ENCODE data around the gene KATNBL1.

Gene KATNBL1

DNA sequence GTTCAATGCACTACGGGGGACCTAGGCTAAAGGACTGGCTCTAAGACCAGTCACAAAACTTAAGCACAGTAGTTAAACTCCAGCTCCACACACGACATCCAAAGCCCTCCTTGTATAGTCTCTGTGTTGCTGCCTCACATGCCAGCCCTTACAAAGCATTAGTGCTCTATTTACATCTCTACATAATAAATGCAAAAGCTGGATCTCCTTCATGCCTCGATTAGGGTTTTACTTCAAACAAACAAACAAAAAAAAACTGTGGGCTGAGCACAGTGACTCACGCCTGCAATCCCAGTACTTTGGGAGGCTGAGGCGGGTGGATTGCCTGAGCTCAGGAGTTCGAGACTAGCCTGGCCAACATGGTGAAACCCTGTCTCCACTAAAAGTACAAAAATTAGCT is 98.4 kb downstream of the KATNBL1 start:
- TF ChIP-seq, protein P1, sequence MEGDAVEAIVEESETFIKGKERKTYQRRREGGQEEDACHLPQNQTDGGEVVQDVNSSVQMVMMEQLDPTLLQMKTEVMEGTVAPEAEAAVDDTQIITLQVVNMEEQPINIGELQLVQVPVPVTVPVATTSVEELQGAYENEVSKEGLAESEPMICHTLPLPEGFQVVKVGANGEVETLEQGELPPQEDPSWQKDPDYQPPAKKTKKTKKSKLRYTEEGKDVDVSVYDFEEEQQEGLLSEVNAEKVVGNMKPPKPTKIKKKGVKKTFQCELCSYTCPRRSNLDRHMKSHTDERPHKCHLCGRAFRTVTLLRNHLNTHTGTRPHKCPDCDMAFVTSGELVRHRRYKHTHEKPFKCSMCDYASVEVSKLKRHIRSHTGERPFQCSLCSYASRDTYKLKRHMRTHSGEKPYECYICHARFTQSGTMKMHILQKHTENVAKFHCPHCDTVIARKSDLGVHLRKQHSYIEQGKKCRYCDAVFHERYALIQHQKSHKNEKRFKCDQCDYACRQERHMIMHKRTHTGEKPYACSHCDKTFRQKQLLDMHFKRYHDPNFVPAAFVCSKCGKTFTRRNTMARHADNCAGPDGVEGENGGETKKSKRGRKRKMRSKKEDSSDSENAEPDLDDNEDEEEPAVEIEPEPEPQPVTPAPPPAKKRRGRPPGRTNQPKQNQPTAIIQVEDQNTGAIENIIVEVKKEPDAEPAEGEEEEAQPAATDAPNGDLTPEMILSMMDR (IDR thresholded peaks at IDR 0.05; ENCODE audit: insufficient read depth, low read length, poor library complexity, severe bottlenecking), result no peak
- no peak for DNase-seq (ENCODE audit: extremely low read depth, insufficient read length)
- Histone ChIP-seq H3K4me3 (replicated peaks; ENCODE audit: low read depth, low read length) (no peak overlapping the region), H3K36me3 (ENCODE audit: control insufficient read depth, insufficient read depth, low read length) (no peaks in the 10 kb centered on the region), H3K27me3 (replicated peaks; ENCODE audit: control insufficient read depth, insufficient read depth, low read length) (no peaks in the 10 kb centered on the region)

DNA sequence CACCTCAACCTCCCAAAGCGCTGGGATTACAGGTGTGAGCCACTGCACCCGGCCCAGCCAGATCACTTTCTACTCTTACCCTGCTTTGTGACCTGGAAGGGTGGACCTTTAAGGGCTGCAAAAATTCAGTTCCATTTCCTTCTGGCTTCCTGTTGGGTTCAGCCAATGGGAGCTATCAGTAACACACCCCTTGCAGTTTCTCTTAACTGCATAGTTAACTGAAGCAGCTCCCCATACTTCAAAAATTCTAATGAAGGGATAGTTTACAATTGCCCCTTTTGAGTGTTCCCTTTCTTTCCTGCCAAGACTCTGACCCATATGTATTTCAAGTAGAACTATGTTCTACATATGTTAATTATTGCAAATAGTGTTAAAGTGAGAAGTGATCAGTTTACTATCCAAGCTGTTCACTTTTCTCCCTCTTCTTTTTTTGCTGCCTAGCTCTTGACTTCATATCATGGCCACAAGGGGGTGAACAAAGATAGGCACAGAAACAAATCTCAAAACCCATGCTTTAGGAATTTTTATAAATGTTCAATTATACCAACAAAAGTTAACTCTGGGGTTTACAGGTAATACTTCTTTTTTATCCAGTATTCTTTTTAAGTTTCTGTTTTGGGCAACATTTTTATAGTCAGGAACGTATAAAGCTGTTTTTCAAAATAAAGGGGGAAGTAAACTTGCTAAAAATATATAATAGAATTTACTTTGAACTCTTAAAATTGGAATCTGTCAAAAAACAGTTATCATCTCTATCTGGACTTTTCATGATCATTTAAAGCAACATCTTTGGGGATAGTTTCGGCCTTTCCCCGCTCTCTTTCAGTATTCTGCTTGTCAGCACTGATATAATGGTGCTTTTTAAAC is 99.9 kb downstream of the KATNBL1 start:
- TF ChIP-seq, protein P1 (IDR thresholded peaks at IDR 0.05; ENCODE audit: insufficient read depth, low read length, poor library complexity, severe bottlenecking), result peak; percentile 67
- DNase-seq (ENCODE audit: extremely low read depth, insufficient read length), result peak; percentile 4
- no peak overlapping the region for H3K4me3 ChIP-seq (replicated peaks; ENCODE audit: low read depth, low read length)
- no peaks in the 10 kb centered on the region for H3K36me3 ChIP-seq (ENCODE audit: control insufficient read depth, insufficient read depth, low read length)
- H3K27me3 ChIP-seq (replicated peaks; ENCODE audit: control insufficient read depth, insufficient read depth, low read length), result no peaks in the 10 kb centered on the region

DNA sequence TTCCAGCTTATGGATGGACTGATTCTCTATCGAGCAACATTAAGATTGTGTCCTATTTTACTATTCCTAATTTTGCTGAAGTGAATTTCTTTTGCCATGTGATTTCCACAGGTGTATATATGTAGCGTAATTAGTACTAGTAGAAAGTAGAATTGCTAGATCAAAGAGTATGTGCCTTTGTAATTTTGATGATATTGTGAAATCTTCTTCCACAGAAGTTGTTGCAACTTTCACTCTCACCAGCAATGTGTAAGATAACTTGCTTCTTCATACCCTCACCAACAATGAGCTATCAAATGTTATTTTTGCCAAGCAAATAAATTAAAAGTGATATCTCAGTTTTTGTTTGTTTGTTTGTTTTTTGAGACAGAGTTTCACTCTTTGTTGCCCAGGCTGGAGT is 102.6 kb downstream of the KATNBL1 start:
- no peak for DNase-seq (ENCODE audit: extremely low read depth, insufficient read length)
- TF ChIP-seq, protein P1 (IDR thresholded peaks at IDR 0.05; ENCODE audit: insufficient read depth, low read length, poor library complexity, severe bottlenecking), result no peak
- Histone ChIP-seq H3K27me3 (replicated peaks; ENCODE audit: control insufficient read depth, insufficient read depth, low read length) (no peaks in the 10 kb centered on the region), H3K36me3 (ENCODE audit: control insufficient read depth, insufficient read depth, low read length) (no peaks in the 10 kb centered on the region; the same call in 1 of the 2 replicates), H3K4me3 (replicated peaks; ENCODE audit: low read depth, low read length) (no peak overlapping the region)

DNA sequence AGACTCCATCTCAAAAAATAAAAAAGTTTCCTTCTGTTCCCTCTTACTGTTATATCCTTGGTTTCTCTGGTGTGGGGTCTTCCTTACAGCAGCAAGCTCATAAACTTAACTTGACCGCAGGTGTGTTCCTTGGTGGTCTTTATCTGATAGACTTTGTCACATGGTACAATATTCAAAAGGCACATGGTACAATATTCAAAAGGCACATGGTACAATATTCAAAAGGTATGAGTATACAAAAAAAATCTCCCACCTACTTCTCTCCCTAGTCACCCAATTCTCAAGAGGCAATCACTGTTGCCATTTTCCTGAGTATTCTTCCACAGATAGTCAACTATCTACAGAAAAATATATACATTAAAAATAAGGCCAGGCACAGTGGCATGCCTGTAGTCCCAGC is 103.5 kb downstream of the KATNBL1 start:
- Histone ChIP-seq H3K4me3 (replicated peaks; ENCODE audit: low read depth, low read length) (no peak overlapping the region), H3K36me3 (ENCODE audit: control insufficient read depth, insufficient read depth, low read length) (no peaks in the 10 kb centered on the region; the same call in 1 of the 2 replicates), H3K27me3 (replicated peaks; ENCODE audit: control insufficient read depth, insufficient read depth, low read length) (no peaks in the 10 kb centered on the region)
- TF ChIP-seq, protein P1 (IDR thresholded peaks at IDR 0.05; ENCODE audit: insufficient read depth, low read length, poor library complexity, severe bottlenecking), result no peak
- no peak for DNase-seq (ENCODE audit: extremely low read depth, insufficient read length)

DNA sequence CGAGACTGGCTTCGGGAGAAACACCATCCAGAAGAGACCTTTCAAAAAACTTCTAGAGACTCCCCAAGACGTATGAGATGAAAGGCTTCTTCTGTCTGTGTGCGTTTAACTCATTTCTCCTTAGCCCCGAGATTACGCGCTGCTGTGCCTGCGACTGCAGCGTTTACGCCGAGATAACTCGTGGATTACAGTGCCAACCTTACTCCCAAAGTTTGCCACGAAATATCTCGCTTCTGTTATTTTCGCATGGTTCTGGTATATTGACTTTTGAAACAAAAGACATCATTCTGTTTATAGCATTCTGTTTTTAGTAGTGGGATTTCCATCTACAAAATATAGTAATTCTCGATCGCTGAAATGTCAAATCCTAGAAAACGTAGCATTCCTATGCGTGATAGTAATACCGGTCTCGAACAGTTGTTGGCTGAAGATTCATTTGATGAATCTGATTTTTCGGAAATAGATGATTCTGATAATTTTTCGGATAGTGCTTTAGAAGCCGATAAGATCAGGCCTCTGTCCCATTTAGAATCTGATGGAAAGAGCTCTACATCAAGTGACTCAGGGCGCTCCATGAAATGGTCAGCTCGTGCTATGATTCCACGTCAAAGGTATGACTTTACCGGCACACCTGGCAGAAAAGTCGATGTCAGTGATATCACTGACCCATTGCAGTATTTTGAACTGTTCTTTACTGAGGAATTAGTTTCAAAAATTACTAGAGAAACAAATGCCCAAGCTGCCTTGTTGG is 107.5 kb downstream of the KATNBL1 start:
- no peak for DNase-seq (ENCODE audit: extremely low read depth, insufficient read length)
- TF ChIP-seq, protein P1 (IDR thresholded peaks at IDR 0.05; ENCODE audit: insufficient read depth, low read length, poor library complexity, severe bottlenecking), result no peak
- Histone ChIP-seq H3K36me3 (ENCODE audit: control insufficient read depth, insufficient read depth, low read length) (no peaks in the 10 kb centered on the region; the same call in 1 of the 2 replicates), H3K4me3 (replicated peaks; ENCODE audit: low read depth, low read length) (peak overlapping the region; percentile 91), H3K27me3 (replicated peaks; ENCODE audit: control insufficient read depth, insufficient read depth, low read length) (no peaks in the 10 kb centered on the region)
